IMR-90 (cell line): ENCODE measurements around the gene IGF1R. TPM values are rescaled to one million over a fixed set of nuclear protein-coding genes. Genes with fewer than 3 reads are reported as not detected.

Source experiments
- ATAC-seq: fragments of 200-7000 bp; cut with Tn5 transposase; 2 replicates; pipeline ENCODE4 v1.9.1; 2020; ENCODE audit warnings: low read depth, mild to moderate bottlenecking, moderate library complexity
- BruUV-seq: library from RNA; stranded (reverse); fragments of 400-500 nt; replicated peaks from 2 replicates; lab custom pipeline; 2021; lab: Mats Ljungman, UMichigan
- CTCF ChIA-PET: fragments of 300-600 bp; formaldehyde crosslinking; extraction: SDS; loops from one replicate; lab custom pipeline; 2021; ENCODE audit warnings: antibody characterized with exemption; lab: Yijun Ruan, JAX
- POLR2A ChIA-PET: fragments of 300-600 bp; sonication (Branson Sonifier 250); formaldehyde crosslinking; loops from one replicate; lab custom pipeline; 2022; ENCODE audit warnings: antibody characterized with exemption; ENCODE audit not compliant: unreplicated experiment; lab: Charles Lee
- DNase-seq: peaks from one replicate; pipeline ENCODE4 v3.0.0; 2013
- H2AFZ ChIP-seq: replicated peaks from 2 replicates; pipeline ENCODE3; 2013; ENCODE audit warnings: low read length, mild to moderate bottlenecking; ENCODE audit not compliant: poor library complexity
- H2AK5ac ChIP-seq: 2 replicates; pipeline ENCODE4 v1.6.1; 2013; ENCODE audit warnings: low read depth, low read length, inconsistent platforms
- H2AK9ac ChIP-seq: replicated peaks from 2 replicates; pipeline ENCODE3; 2013; ENCODE audit warnings: mild to moderate bottlenecking, low read depth, low read length, moderate library complexity; ENCODE audit not compliant: poor library complexity
- H2BK120ac ChIP-seq: 2 replicates; pipeline ENCODE4 v1.6.1; 2013; ENCODE audit warnings: low read depth, low read length, inconsistent platforms
- H2BK15ac ChIP-seq: 3 replicates; pipeline ENCODE4 v1.6.1; 2013; ENCODE audit warnings: low read depth, low read length, inconsistent platforms
- H2BK20ac ChIP-seq: 2 replicates; pipeline ENCODE4 v1.6.1; 2013; ENCODE audit warnings: low read depth, mild to moderate bottlenecking, inconsistent platforms, low read length, moderate library complexity
- H2BK5ac ChIP-seq: 2 replicates; pipeline ENCODE4 v1.6.1; 2013; ENCODE audit warnings: mild to moderate bottlenecking, low read depth, low read length, inconsistent platforms; ENCODE audit not compliant: poor library complexity, severe bottlenecking
- H3K14ac ChIP-seq: replicated peaks from 2 replicates; pipeline ENCODE4 v1.6.1; 2013; ENCODE audit warnings: low read depth, low read length, inconsistent platforms
- H3K18ac ChIP-seq: 2 replicates; pipeline ENCODE4 v1.6.1; 2013; ENCODE audit warnings: low read depth, low read length, control low read depth
- H3K23ac ChIP-seq: 2 replicates; pipeline ENCODE4 v1.6.1; 2013; ENCODE audit warnings: low read depth, low read length, inconsistent platforms
- H3K27ac ChIP-seq: 2 replicates; pipeline ENCODE4 v1.5.1; 2013; ENCODE audit warnings: mild to moderate bottlenecking, control low read depth, low read length; ENCODE audit not compliant: insufficient read depth
- H3K27me3 ChIP-seq: 2 replicates; pipeline ENCODE4 v1.6.1; 2013; ENCODE audit warnings: low read length; ENCODE audit not compliant: control insufficient read depth, insufficient read depth
- H3K36me3 ChIP-seq: 2 replicates; pipeline ENCODE4 v1.6.1; 2013; ENCODE audit warnings: low read length, mixed read lengths; ENCODE audit not compliant: control insufficient read depth, insufficient read depth
- H3K4ac ChIP-seq: 2 replicates; pipeline ENCODE4 v1.6.1; 2013; ENCODE audit warnings: low read depth, low read length, inconsistent platforms
- H3K4me1 ChIP-seq: 2 replicates; pipeline ENCODE4 v1.6.1; 2013; ENCODE audit warnings: low read length, mixed read lengths; ENCODE audit not compliant: control insufficient read depth, insufficient read depth
- H3K4me2 ChIP-seq: 2 replicates; pipeline ENCODE4 v1.6.1; 2013; ENCODE audit warnings: low read depth, mild to moderate bottlenecking, control low read depth, low read length, moderate library complexity
- H3K4me3 ChIP-seq: 2 replicates; pipeline ENCODE4 v1.5.1; 2013; ENCODE audit warnings: low read depth, mild to moderate bottlenecking, control low read depth, low read length, moderate library complexity; ENCODE audit not compliant: insufficient read depth
- H3K56ac ChIP-seq: 2 replicates; pipeline ENCODE4 v1.6.1; 2013; ENCODE audit warnings: low read length, inconsistent platforms; ENCODE audit not compliant: insufficient read depth; ENCODE audit errors: extremely low read depth
- H3K79me1 ChIP-seq, 2 experiments: 2 replicates each; pipeline ENCODE4 v1.6.1; 2013; ENCODE audit warnings: low read length in 2 of 2, inconsistent platforms in 1 of 2, low read depth in 1 of 2
- H3K9ac ChIP-seq: 2 replicates; pipeline ENCODE4 v1.6.1; 2013; ENCODE audit warnings: low read depth, low read length, control low read depth
- H3K9me1 ChIP-seq: 2 replicates; pipeline ENCODE4 v1.6.1; 2013; ENCODE audit warnings: low read length, inconsistent platforms; ENCODE audit not compliant: insufficient read depth
- H3K9me3 ChIP-seq: 2 replicates; pipeline ENCODE4 v1.6.1; 2013; ENCODE audit warnings: low read length; ENCODE audit not compliant: control insufficient read depth, insufficient read depth
- H4K20me1 ChIP-seq: 2 replicates; pipeline ENCODE4 v1.6.1; 2013; ENCODE audit warnings: low read length, inconsistent platforms; ENCODE audit not compliant: insufficient read depth
- H4K5ac ChIP-seq: 2 replicates; pipeline ENCODE4 v1.6.1; 2013; ENCODE audit warnings: mild to moderate bottlenecking, low read depth, low read length, control low read depth
- H4K8ac ChIP-seq, 2 experiments: 2 replicates each; pipeline ENCODE4 v1.6.1; 2013; ENCODE audit warnings: low read depth in 2 of 2, low read length in 2 of 2, control low read depth in 1 of 2, inconsistent platforms in 1 of 2
- H4K91ac ChIP-seq: 2 replicates; pipeline ENCODE4 v1.6.1; 2013; ENCODE audit warnings: low read depth, low read length, inconsistent platforms; ENCODE audit not compliant: insufficient read depth
- BHLHE40 ChIP-seq: fragments of 150-350 bp; IDR thresholded peaks from 2 replicates; pipeline ENCODE4 v1.6.1; 2016; ENCODE audit warnings: mild to moderate bottlenecking, low read depth, low read length
- CEBPB ChIP-seq: IDR thresholded peaks from 2 replicates; pipeline ENCODE4 v1.6.1; 2012; ENCODE audit warnings: low read depth, low read length, improper control_type of control experiment
- CHD1 ChIP-seq: IDR thresholded peaks from 2 replicates; pipeline ENCODE4 v1.6.1; 2012; ENCODE audit warnings: low read depth, low read length, improper control_type of control experiment
- CTCF ChIP-seq: conservative IDR thresholded peaks from 2 replicates; pipeline ENCODE4 v1.5.1; 2012; ENCODE audit warnings: mild to moderate bottlenecking, low read depth, low read length, improper control_type of control experiment
- ELK1 ChIP-seq: fragments of 150-350 bp; IDR thresholded peaks from 2 replicates; pipeline ENCODE4 v1.6.1; 2016; ENCODE audit warnings: low read depth, mild to moderate bottlenecking, low read length, moderate library complexity, borderline replicate concordance
- FOS ChIP-seq: fragments of 150-350 bp; IDR thresholded peaks from 2 replicates; pipeline ENCODE4 v1.6.1; 2016; ENCODE audit warnings: low read depth, low read length
- MAFK ChIP-seq: IDR thresholded peaks from 2 replicates; pipeline ENCODE4 v1.6.1; 2012; ENCODE audit warnings: low read depth, low read length, improper control_type of control experiment
- MAZ ChIP-seq: IDR thresholded peaks from 2 replicates; pipeline ENCODE4 v1.6.1; 2012; ENCODE audit warnings: low read depth, mild to moderate bottlenecking, low read length, improper control_type of control experiment, moderate library complexity, borderline replicate concordance
- MXI1 ChIP-seq: IDR thresholded peaks from 2 replicates; pipeline ENCODE4 v1.6.1; 2012; ENCODE audit warnings: low read depth, mild to moderate bottlenecking, low read length, moderate library complexity, borderline replicate concordance
- NFE2L2 ChIP-seq: fragments of 150-350 bp; IDR thresholded peaks from 2 replicates; pipeline ENCODE4 v1.6.1; 2016; ENCODE audit warnings: low read depth, mild to moderate bottlenecking, low read length
- POLR2A ChIP-seq: IDR thresholded peaks from 2 replicates; pipeline ENCODE4 v1.6.1; 2012; ENCODE audit warnings: mild to moderate bottlenecking, low read depth, low read length
- RFX5 ChIP-seq: IDR thresholded peaks from 2 replicates; pipeline ENCODE4 v1.8.0; 2012; ENCODE audit warnings: low read depth, mild to moderate bottlenecking, low read length, moderate library complexity
- SMC3 ChIP-seq: fragments of 150-350 bp; IDR thresholded peaks from 2 replicates; pipeline ENCODE4 v1.6.1; 2016; ENCODE audit warnings: low read depth, mild to moderate bottlenecking, antibody characterized with exemption, low read length, moderate library complexity
- USF2 ChIP-seq: fragments of 150-350 bp; IDR thresholded peaks from 2 replicates; pipeline ENCODE4 v1.6.1; 2017; ENCODE audit warnings: mild to moderate bottlenecking, antibody characterized with exemption, low read length, low read depth
- WGBS, 2 experiments: methylation state at CpG; one replicate each; pipeline versions ENCODE4 v1.1.5 to v1.1.7; 2013; ENCODE audit warnings: missing lambda C conversion rate in 2 of 2; ENCODE audit not compliant: insufficient read length in 1 of 2; ENCODE audit errors: extremely low coverage in 2 of 2; 5-methylcytosine and 5-hydroxymethylcytosine counted together
- dilution Hi-C: fragments of 300-500 bp; cut with HindIII; formaldehyde crosslinking; loops from one replicate; pipeline ENCODE4 v1.14.3; 2018; ENCODE audit warnings: low sequenced_read_pairs; ENCODE audit not compliant: unreplicated experiment
- in situ Hi-C: fragments of 300-500 bp; cut with MboI; formaldehyde crosslinking; loops from 3 replicates; pipeline ENCODE4 v1.14.3; 2019; ENCODE audit warnings: low sequenced_read_pairs, inconsistent platforms, mixed read lengths
- intact Hi-C: fragments of 100-400 bp; cut with micrococcal nuclease; formaldehyde crosslinking; loops from 2 replicates; pipeline ENCODE4 v1.10.0; 2022
- polyA plus RNA-seq, 3 experiments: library from polyadenylated mRNA; depleted of rRNA; stranded (reverse); fragments of >200 nt; gene quantifications; 2 replicates each; pipeline ENCODE4 v1.2.3, GENCODE V29; 2012; ENCODE audit warnings: low replicate concordance in 1 of 3
- total RNA-seq: library from RNA; depleted of rRNA; stranded (reverse); fragments of >200 nt; gene quantifications from 2 replicates; pipeline ENCODE4 v1.2.3, GENCODE V29; 2012

The IGF1R gene
- total and polyA plus RNA-seq, 2 of the 4 experiments (the other 2 are of a cell fraction) = 24.0 to 24.9 TPM

GRCh38 chr15:98966091-98966787 is 317.9 kb downstream of the IGF1R start:
- CTCF ChIA-PET = no interaction called here

More at GRCh38 chr15:98966091-98966787, 317.9 kb downstream of the IGF1R start:
- Histone ChIP-seq H3K79me1 (peaks cover 5 to 10% of the 10 kb centered on the region in 2 experiments; a peak in 2 of 4 replicates), H2AFZ (no peak overlapping the region), H2AK9ac (no peak overlapping the region), H3K4me3 (no peak overlapping the region), H3K27ac (no peak overlapping the region; the same call in 1 of the 2 replicates), H4K5ac (no peak overlapping the region), H4K91ac (no peak overlapping the region), H3K23ac (no peak overlapping the region), H3K4me2 (peak overlapping the region; percentile 30; the same call in 1 of the 2 replicates), H3K27me3 (no peaks in the 10 kb centered on the region), H2BK15ac (no peak overlapping the region), H2BK120ac (peak overlapping the region; percentile 31; the same call in 1 of the 2 replicates), H3K9me1 (peaks cover 8% of the 10 kb centered on the region; the same call in 1 of the 2 replicates), H4K20me1 (no peaks in the 10 kb centered on the region), H3K9ac (no peak overlapping the region), H2AK5ac (no peak overlapping the region), H3K14ac (no peak overlapping the region), H2BK20ac (no peak overlapping the region), H3K4ac (no peak overlapping the region), H3K9me3 (peaks cover 11% of the 10 kb centered on the region), H2BK5ac (no peak overlapping the region), H3K56ac (no peak overlapping the region), H3K36me3 (peaks cover 20% of the 10 kb centered on the region), H4K8ac (no peak overlapping the region), H3K18ac (no peak overlapping the region; the same call in 1 of the 2 replicates), H3K4me1 (peaks cover 11% of the 10 kb centered on the region)
- ATAC-seq (peak; percentile 68), DNase-seq (peak; percentile 14)
- WGBS, 2 experiments = no CpG with 5 or more reads among the region's 5 CpGs
- POLR2A ChIA-PET = no interaction called here
- dilution Hi-C loops = no loop called here
- in situ Hi-C loops = no loop called here
- BruUV-seq = no TSS peak
- TF ChIP-seq MAFK (no peak), NFE2L2 (no peak), ELK1 (no peak), SMC3 (no peak), FOS (no peak), MAZ (no peak), CHD1 (no peak), CEBPB (no peak), BHLHE40 (no peak), RFX5 (no peak), MXI1 (no peak), CTCF (no peak), USF2 (no peak), POLR2A (no peak)
- intact Hi-C loops = no loop called here
